ENCODE results near the gene CAMSAP3.

The CAMSAP3 gene

DNA sequence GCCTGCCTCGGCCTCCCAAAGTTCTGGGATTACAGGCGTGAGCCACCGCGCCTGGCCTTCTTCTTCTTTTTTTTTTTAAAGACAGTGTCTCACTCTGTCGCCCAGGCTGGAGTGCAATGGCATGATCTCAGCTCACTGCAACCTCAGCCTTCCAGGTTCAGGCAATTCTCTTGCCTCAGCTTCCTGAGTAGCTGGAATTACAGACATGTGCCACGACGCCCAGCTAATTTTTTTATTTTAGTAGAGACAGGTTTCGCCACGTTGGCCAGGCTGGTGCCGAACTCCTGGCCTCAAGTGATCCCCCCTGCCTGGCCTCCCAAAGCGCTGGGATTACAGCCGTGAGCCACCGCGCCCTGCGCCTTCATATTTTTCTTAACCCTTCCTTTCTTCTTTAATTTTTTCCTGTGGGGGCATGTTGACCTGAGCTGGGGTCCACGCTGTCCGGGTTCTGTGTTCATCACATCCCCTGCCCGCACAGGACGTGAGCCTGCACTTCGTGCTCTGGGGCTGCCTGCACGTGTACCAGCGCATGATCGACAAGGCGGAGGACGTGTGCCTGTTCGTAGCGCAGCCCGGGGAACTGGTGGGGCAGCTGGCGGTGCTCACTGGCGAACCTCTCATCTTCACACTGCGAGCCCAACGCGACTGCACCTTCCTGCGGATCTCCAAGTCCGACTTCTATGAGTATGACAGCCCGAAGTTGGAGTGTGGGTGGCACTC lies 46.1 kb upstream of the CAMSAP3 start:
- no peak overlapping the region for H3K4me3 ChIP-seq (ENCODE audit: low read length)
- TF ChIP-seq, protein P1, sequence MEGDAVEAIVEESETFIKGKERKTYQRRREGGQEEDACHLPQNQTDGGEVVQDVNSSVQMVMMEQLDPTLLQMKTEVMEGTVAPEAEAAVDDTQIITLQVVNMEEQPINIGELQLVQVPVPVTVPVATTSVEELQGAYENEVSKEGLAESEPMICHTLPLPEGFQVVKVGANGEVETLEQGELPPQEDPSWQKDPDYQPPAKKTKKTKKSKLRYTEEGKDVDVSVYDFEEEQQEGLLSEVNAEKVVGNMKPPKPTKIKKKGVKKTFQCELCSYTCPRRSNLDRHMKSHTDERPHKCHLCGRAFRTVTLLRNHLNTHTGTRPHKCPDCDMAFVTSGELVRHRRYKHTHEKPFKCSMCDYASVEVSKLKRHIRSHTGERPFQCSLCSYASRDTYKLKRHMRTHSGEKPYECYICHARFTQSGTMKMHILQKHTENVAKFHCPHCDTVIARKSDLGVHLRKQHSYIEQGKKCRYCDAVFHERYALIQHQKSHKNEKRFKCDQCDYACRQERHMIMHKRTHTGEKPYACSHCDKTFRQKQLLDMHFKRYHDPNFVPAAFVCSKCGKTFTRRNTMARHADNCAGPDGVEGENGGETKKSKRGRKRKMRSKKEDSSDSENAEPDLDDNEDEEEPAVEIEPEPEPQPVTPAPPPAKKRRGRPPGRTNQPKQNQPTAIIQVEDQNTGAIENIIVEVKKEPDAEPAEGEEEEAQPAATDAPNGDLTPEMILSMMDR (IDR thresholded peaks at IDR 0.05; ENCODE audit: low read depth, low read length): no peak
- TF ChIP-seq EZH2phosphoT487 (IDR thresholded peaks at IDR 0.05; ENCODE audit: low read depth): no peak

DNA sequence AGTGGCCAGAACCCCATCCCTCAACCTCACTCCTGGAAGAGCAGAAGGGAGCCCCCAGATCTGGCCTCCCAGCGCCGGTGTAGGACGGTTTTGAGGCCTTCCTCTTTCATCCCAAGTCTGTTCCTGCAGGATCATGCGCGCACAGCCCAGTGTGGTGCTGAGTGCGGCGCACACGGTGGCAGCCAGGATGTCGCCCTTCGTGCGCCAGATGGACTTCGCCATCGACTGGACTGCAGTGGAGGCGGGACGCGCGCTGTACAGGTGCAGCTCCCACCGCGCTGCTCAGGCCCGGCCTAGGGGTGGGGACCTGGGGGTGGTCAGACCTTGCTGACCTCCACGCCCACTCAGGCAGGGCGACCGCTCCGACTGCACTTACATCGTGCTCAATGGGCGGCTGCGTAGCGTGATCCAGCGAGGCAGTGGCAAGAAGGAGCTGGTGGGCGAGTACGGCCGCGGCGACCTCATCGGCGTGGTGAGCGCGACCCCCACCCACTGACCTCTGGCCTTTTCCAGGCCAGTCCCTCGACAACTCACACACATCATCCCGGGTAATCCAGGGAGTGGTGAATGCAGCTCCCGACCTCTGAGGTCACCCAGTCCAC lies 45.4 kb upstream of the CAMSAP3 start:
- Histone ChIP-seq H3K4me2 (ENCODE audit: low read length) (no peak overlapping the region), H2AFZ (ENCODE audit: low read depth, low read length) (no peak overlapping the region), H3K4me1 (ENCODE audit: low read length) (no peaks in the 10 kb centered on the region), H3K9me3 (ENCODE audit: insufficient read depth, low read length) (no peaks in the 10 kb centered on the region), H3K4me3 (ENCODE audit: low read length) (no peak overlapping the region), H3K27me3 (ENCODE audit: low read depth, low read length) (no peaks in the 10 kb centered on the region), H3K27ac (ENCODE audit: low read length) (no peak overlapping the region), H3K36me3 (replicated peaks; ENCODE audit: low read depth, low read length) (peaks cover 19% of the 10 kb centered on the region), H4K20me1 (ENCODE audit: insufficient read depth, low read length) (no peaks in the 10 kb centered on the region), H3K9ac (ENCODE audit: low read length) (no peak overlapping the region), H3K79me2 (ENCODE audit: low read length) (no peaks in the 10 kb centered on the region)
- TF ChIP-seq EZH2phosphoT487 (IDR thresholded peaks at IDR 0.05; ENCODE audit: low read depth): no peak
- TF ChIP-seq, protein P1 (IDR thresholded peaks at IDR 0.05; ENCODE audit: low read depth, low read length): no peak

More for the DNA sequence above, 46.1 kb upstream of the CAMSAP3 start:
- no peaks in the 10 kb centered on the region for H3K27me3 ChIP-seq (ENCODE audit: low read depth, low read length)
- H4K20me1 ChIP-seq (ENCODE audit: insufficient read depth, low read length): no peaks in the 10 kb centered on the region
- H3K9me3 ChIP-seq (ENCODE audit: insufficient read depth, low read length): no peaks in the 10 kb centered on the region
- H3K79me2 ChIP-seq (ENCODE audit: low read length): no peaks in the 10 kb centered on the region
- H2AFZ ChIP-seq (ENCODE audit: low read depth, low read length): no peak overlapping the region
- peaks cover 13% of the 10 kb centered on the region for H3K36me3 ChIP-seq (replicated peaks; ENCODE audit: low read depth, low read length)
- no peak overlapping the region for H3K27ac ChIP-seq (ENCODE audit: low read length)
- H3K4me2 ChIP-seq (ENCODE audit: low read length): no peak overlapping the region
- no peaks in the 10 kb centered on the region for H3K4me1 ChIP-seq (ENCODE audit: low read length)
- H3K9ac ChIP-seq (ENCODE audit: low read length): no peak overlapping the region

DNA sequence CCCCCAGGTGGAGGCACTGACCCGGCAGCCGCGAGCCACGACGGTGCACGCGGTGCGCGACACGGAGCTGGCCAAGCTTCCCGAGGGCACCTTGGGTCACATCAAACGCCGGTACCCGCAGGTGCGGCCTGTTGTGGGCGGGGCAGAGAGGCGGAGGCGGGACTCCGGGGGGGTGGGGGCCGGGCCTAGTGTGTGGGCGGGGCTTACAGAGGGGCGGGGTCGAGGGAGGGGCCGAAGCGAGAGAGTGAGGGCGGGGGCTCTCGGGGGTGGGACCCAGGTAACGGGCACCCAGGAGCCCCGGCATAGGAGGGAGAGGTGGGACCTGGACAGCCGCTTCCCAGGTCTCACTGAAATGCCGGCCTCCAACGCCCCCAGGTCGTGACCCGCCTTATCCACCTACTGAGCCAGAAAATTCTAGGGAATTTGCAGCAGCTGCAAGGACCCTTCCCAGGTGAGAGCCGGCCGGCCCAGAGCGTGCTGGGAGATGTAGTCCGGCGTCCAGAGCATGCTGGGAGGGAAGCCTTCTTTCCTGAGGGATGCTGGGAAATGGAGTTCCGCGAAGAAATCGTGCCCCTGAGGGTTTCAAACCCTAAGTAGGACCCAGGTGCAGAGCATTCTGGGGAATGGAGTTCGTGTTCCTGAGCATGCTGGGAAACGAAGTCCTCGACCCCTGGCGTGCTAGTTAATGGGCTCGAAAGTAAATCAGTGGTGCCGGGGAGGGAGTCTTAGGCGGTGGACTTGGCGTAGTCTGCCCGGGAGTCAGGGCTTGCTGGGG lies 44.5 kb upstream of the CAMSAP3 start:
- Histone ChIP-seq H3K4me1 (ENCODE audit: low read length) (no peaks in the 10 kb centered on the region), H3K27me3 (ENCODE audit: low read depth, low read length) (no peaks in the 10 kb centered on the region), H3K9ac (ENCODE audit: low read length) (no peak overlapping the region), H2AFZ (ENCODE audit: low read depth, low read length) (no peak overlapping the region), H3K4me3 (ENCODE audit: low read length) (no peak overlapping the region), H3K27ac (ENCODE audit: low read length) (no peak overlapping the region), H4K20me1 (ENCODE audit: insufficient read depth, low read length) (no peaks in the 10 kb centered on the region), H3K79me2 (ENCODE audit: low read length) (no peaks in the 10 kb centered on the region), H3K4me2 (ENCODE audit: low read length) (no peak overlapping the region), H3K36me3 (replicated peaks; ENCODE audit: low read depth, low read length) (peaks cover 19% of the 10 kb centered on the region), H3K9me3 (ENCODE audit: insufficient read depth, low read length) (no peaks in the 10 kb centered on the region)
- TF ChIP-seq EZH2phosphoT487 (IDR thresholded peaks at IDR 0.05; ENCODE audit: low read depth): no peak
- TF ChIP-seq, protein P1 (IDR thresholded peaks at IDR 0.05; ENCODE audit: low read depth, low read length): no peak

DNA sequence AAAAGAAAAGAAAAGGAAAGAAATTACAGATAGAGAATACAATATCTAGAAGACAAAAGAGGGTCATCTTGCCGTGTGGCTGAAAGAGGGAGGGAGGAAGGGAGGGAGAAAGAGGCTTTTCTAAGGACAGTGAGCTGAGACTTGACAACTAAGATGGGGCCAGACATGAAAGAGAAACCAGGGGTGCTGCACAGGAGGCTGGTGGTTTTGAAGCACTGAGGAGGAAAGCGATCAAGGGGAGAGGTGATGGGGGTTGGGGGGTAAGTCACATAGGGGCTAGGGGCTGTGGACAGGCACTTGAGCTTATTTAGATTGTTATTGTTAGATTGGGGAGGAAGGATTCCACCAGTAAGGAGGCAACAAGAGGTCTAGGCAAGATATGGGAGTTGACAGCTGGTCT lies 42.9 kb upstream of the CAMSAP3 start:
- no peaks in the 10 kb centered on the region for H3K9me3 ChIP-seq (ENCODE audit: insufficient read depth, low read length)
- H3K27me3 ChIP-seq (ENCODE audit: low read depth, low read length): no peaks in the 10 kb centered on the region
- no peaks in the 10 kb centered on the region for H3K4me1 ChIP-seq (ENCODE audit: low read length)
- TF ChIP-seq, protein P1 (IDR thresholded peaks at IDR 0.05; ENCODE audit: low read depth, low read length): no peak
- TF ChIP-seq EZH2phosphoT487 (IDR thresholded peaks at IDR 0.05; ENCODE audit: low read depth): no peak
- H3K27ac ChIP-seq (ENCODE audit: low read length): no peak overlapping the region
- H3K36me3 ChIP-seq (replicated peaks; ENCODE audit: low read depth, low read length): peaks cover 31% of the 10 kb centered on the region
- H3K4me3 ChIP-seq (ENCODE audit: low read length): no peak overlapping the region
- no peak overlapping the region for H3K4me2 ChIP-seq (ENCODE audit: low read length)
- H2AFZ ChIP-seq (ENCODE audit: low read depth, low read length): no peak overlapping the region
- no peaks in the 10 kb centered on the region for H4K20me1 ChIP-seq (ENCODE audit: insufficient read depth, low read length)
- no peaks in the 10 kb centered on the region for H3K79me2 ChIP-seq (ENCODE audit: low read length)
- H3K9ac ChIP-seq (ENCODE audit: low read length): no peak overlapping the region
